HUDEP-2 (cell line): Measurements from ENCODE around the gene GAB3.
"Not testable (repeated sequence)": the region's sequence is repeated elsewhere in the genome, so short reads cannot be mapped to it uniquely, and the experiment has no call there.

ENCODE experiments used
- DNase-seq, 76 experiments: peaks; one replicate each; lab custom pipeline; 2025; ENCODE audit not compliant: unreplicated experiment in 76 of 76; lab: John Stamatoyannopoulos, UW

GAB3 gene

GRCh38 chrX:154727418-154727817 lies 23.5 kb downstream of the GAB3 start:
- no peak for DNase-seq

GRCh38 chrX:154724993-154725756 lies 25.7 kb downstream of the GAB3 start:
- no peak for DNase-seq

GRCh38 chrX:154721155-154721554 lies 29.7 kb downstream of the GAB3 start:
- DNase-seq = no peak

GRCh38 chrX:154720067-154720466 lies 30.8 kb downstream of the GAB3 start:
- DNase-seq = no peak

GRCh38 chrX:154719132-154719675 lies 31.7 kb downstream of the GAB3 start:
- DNase-seq = peak in 1 of 76 experiments; percentile 2

DNA sequence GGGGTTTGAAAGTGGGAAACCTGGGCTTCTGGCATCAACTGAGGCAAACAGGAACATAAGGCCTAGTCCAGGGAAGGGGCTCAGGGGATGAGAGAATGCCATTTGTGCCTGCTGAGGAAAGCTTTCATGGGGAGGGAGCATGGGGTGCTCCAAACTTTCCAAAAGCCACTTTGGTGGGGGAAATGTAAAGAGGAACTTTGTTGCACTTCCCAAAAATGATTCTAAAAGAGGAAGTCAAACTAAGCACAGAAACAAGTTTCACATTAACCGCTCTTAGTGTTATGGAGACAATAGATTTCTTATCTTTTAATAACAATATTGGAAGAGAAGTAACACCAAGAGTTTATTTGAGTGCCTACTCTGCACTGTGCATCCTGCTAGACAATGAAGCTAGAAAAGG lies 32.3 kb downstream of the GAB3 start:
- no peak for DNase-seq

GRCh38 chrX:154717824-154718223 lies 33.1 kb downstream of the GAB3 start:
- DNase-seq = no peak

GRCh38 chrX:154715825-154716224 lies 35.1 kb downstream of the GAB3 start:
- DNase-seq = no peak

DNA sequence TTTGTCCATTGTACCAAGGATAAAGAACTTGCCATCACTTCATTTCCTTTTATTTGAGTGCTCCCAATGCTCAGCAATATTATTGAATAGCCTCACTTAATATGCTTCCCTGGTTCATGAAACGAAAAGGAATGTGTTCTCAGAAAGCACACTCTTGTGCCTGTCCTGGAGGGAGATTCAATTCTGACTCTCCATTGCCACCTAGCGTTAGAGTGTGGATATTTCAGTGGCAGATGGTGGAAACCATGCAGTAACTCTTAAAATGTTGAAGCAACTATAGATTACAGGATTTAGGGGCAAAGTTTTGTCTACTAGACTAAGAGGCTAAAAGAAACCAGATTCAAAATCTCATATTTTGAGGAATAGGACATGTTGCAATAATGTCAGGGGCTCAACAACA lies 36.0 kb downstream of the GAB3 start:
- DNase-seq = peak in 32 of 76 experiments; percentile 0 to 50 (median 20)

- no peak for DNase-seq
These were observed 37.8 kb downstream of the GAB3 start for GRCh38 chrX:154712781-154713740.

DNA sequence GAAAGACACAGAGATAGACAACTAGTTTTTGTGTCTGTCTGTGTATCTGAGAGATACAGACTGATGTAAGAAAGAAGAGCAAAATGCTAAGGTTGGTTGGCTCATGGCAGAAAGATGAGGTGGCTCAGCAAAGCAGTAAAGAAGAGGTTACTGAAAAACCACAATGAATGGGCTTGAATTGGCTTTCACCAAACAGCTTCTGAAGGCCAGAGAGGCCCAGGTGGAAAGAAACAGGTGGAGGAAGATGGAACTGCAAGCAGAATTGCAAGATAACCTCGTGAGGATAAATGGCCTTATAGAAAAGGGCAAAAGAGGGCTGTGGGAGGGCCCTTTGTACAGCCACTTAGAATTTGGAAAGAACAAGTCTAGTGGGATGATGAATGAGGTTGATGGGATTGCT lies 39.6 kb downstream of the GAB3 start:
- DNase-seq = no peak

GRCh38 chrX:154710309-154710708 lies 40.6 kb downstream of the GAB3 start:
- DNase-seq = no peak

DNA sequence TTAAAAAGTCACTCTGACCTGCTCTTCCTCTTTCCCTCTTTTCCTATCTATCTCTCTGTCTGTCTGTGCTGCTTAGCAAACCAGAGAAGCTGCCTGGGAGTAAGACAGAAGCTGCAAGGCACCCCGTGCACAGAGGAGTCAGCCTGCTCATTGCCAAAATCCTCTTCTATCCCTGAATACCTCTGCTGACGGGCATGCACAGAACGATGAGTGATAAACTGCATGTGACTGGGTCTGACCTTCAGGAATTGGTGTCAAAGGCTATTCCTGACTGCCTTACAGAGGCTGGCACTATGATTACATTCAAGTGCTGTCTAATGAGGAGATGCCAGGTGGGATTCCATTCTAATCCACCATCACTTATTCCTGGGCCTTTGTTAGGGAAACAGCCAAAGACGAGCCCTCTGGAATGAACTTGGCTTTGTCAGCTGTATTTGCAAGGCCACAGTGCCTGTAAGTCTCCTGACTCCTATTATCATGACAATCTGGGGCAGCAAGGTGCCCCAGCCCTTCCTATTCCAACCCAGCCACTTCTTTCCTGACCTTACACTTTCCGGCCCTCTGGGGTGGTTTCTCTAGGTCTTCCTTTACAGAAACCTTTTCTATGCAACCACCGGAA lies 52.1 kb downstream of the GAB3 start:
- no peak for DNase-seq

DNA sequence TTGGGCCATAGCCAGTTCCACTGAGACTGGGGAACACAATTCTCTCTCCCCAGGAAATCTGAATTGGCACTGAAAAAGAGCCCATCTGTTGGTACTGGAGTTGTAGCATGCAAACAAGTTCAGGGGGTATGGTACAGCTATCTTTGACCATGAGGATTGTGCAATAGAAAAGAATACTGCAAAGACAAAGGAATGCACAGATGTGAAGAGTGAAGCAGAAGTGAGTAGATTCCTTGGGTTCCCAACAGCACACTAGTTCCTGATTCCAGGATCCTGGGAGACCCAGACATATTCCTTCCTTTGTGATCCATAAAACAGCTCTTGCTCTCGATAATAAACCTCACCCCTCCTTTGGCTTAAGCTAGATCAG lies 54.2 kb downstream of the GAB3 start:
- no peak for DNase-seq

DNA sequence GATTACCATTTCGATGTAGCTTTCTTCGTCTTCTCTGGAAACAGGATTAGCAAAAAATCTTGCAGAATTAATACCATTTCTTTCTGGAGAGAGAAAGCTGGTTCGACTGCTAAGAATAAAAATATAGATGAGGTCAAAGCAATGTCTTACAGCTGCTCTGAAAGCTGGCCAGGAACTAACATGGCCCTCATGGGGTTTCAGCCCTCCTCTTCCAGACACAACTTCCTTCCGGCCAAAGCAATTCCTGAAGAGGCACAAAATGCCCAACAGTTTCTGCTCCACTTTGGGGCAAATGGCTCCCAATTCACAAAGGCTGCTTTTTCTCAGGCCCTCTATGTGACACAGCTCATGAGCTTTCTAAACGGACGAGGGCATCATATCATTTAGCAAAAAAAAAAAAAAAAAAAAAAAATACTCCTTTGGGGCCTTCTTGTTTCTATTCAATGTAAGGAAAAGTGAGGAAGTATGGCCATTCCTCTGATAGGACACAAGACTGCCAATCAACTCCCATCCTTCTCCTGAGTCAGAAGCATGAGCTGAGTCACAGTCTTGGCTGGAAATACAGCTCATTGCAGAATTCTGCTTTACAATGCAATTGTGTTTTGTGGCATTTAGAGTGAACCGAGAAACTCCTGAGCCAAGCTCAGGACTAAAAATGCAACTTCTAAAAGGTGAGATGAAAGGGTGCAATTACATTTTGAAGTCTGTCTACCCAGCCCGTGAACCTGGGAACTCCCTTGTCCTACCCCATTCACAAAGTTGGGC lies 54.8 kb downstream of the GAB3 start:
- DNase-seq = no peak

- DNase-seq = no peak
These were observed 57.5 kb downstream of the GAB3 start for GRCh38 chrX:154693394-154693793.

DNA sequence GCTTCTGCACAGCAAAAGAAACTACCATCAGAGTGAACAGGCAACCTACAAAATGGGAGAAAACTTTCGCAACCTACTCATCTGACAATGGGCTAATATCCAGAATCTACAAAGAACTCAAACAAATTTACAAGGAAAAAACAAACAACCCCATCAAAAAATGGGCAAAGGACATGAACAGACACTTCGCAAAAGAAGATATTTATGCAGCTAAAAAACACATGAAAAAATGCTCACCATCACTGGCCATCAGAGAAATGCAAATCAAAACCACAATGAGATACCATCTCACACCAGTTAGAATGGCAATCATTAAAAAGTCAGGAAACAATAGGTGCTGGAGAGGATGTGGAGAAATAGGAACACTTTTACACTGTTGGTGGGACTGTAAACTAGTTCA lies 60.4 kb downstream of the GAB3 start:
- DNase-seq = not testable (repeated sequence)

- not testable (repeated sequence) for DNase-seq
These were observed 78.8 kb downstream of the GAB3 start for GRCh38 chrX:154672084-154672483.

DNA sequence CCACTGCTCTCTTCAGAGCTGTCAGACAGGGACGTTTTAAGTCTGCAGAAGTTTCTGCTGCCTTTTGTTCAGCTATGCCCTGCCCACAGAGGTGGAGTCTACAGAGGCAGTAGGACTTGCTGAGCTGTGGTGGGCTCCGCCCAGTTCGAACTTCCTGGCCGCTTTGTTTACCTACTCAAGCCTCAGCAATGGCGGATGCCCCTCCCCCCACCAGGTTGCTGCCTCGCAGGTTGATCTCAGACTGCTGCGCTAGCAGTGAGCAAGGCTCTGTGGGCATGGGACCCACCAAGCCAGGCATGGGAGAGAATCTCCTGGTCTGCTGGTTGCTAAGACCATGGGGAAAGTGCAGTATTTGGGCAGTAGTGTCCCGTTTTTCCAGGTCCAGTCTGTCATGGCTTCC lies 80.0 kb downstream of the GAB3 start:
- not testable (repeated sequence) for DNase-seq

DNA sequence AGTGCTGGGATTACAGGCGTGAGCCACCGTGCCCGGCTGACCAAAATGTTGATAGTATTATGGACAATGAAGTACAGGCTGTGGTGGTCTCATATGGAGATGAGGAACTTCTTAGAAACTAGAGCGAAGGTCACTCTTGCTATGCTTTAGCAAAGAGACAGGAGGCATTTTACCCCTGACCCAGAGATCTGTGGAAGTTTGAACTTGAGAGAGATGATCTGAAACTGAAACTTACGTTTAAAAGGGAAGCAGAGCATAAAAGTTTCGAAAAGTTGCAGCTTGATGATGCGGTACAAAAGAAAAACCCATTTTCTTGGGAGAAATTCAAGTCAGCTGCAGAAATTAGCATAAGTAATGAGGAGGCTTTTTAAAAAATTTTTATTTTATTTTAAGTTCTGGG lies 89.0 kb downstream of the GAB3 start:
- DNase-seq = no peak
